Transverse colon (tissue), 4 donors: ENCODE measurements around the gene NEK11.

Experiments
- CTCF ChIP-seq, 5 experiments: fragments of 200-600 bp in 3 of 5; fragments of 450-650 bp in 2 of 5; sonication (generic) in 3 of 5; IDR thresholded peaks; 1 replicate in 2 of 5; 2 replicates in 3 of 5; pipeline ENCODE4 v1.5.1; 2016 to 2017; ENCODE audit warnings: antibody characterized with exemption in 5 of 5, inconsistent platforms in 3 of 5, mild to moderate bottlenecking in 2 of 5, moderate library complexity in 1 of 5
- EP300 ChIP-seq: sonication (generic); formaldehyde crosslinking; IDR thresholded peaks from one replicate; pipeline ENCODE4 v1.6.1; 2017; ENCODE audit warnings: antibody characterized with exemption, low read depth
- POLR2AphosphoS5 ChIP-seq, 3 donors: sonication (generic); formaldehyde crosslinking; IDR thresholded peaks; one replicate each; pipeline ENCODE4 v1.6.1; 2016; ENCODE audit warnings: antibody characterized with exemption in 3 of 3

- no peak for TF ChIP-seq CTCF (IDR thresholded peaks at IDR 0.05)
- TF ChIP-seq POLR2AphosphoS5 (IDR thresholded peaks at IDR 0.05): no peak
- no peak for TF ChIP-seq EP300
Measured at GRCh38 chr3:131232711-131233267, 206.1 kb downstream of the NEK11 start.
